H1 (cell line): ENCODE results near the gene CNOT6L. TPM values are rescaled to one million over a fixed set of nuclear protein-coding genes. Genes with fewer than 3 reads are reported as not detected.

ENCODE experiments used
- CTCF ChIA-PET: fragments of 300-600 bp; sonication (Branson Sonifier 250); formaldehyde crosslinking; loops from one replicate; lab custom pipeline; 2021; ENCODE audit not compliant: partially characterized antibody; lab: Charles Lee
- POLR2A ChIA-PET: fragments of 300-600 bp; sonication (Branson Sonifier 250); formaldehyde crosslinking; loops from one replicate; lab custom pipeline; 2021; ENCODE audit warnings: inconsistent platforms; ENCODE audit not compliant: partially characterized antibody; lab: Charles Lee
- DNase-seq, 2 experiments: peaks; one replicate each; pipeline versions ENCODE4 v3.0.0 to v3.0.0-alpha.2; 2010 to 2022; ENCODE audit warnings: low spot score in 2 of 2, low read depth in 1 of 2, mixed read lengths in 1 of 2
- FAIRE-seq: peaks from 2 replicates; lab custom pipeline; 2011; peaks lifted over from hg19 to GRCh38; lab: Jason Lieb, UNC
- H2AFZ ChIP-seq: 2 replicates; pipeline ENCODE4 v1.8.1; 2012; ENCODE audit warnings: low read length, inconsistent platforms
- H2AK5ac ChIP-seq: 2 replicates; pipeline ENCODE4 v1.6.1; 2013; ENCODE audit warnings: low read depth, low read length
- H2BK120ac ChIP-seq: replicated peaks from 2 replicates; pipeline ENCODE3; 2013; ENCODE audit warnings: low read depth, low read length, inconsistent platforms
- H2BK12ac ChIP-seq: 2 replicates; pipeline ENCODE4 v1.6.1; 2013; ENCODE audit warnings: low read depth, low read length
- H2BK15ac ChIP-seq: 2 replicates; pipeline ENCODE4 v1.6.1; 2013; ENCODE audit warnings: low read length
- H2BK20ac ChIP-seq: 2 replicates; pipeline ENCODE4 v1.6.1; 2013; ENCODE audit warnings: low read length
- H2BK5ac ChIP-seq: 2 replicates; pipeline ENCODE4 v1.6.1; 2013; ENCODE audit warnings: low read depth, low read length
- H3K14ac ChIP-seq: 2 replicates; pipeline ENCODE4 v1.6.1; 2013; ENCODE audit warnings: inconsistent platforms; ENCODE audit not compliant: insufficient read length
- H3K18ac ChIP-seq: 2 replicates; pipeline ENCODE4 v1.6.1; 2013; ENCODE audit warnings: low read length; ENCODE audit errors: extremely low read depth
- H3K23ac ChIP-seq: 2 replicates; pipeline ENCODE4 v1.6.1; 2013; ENCODE audit warnings: inconsistent platforms; ENCODE audit not compliant: insufficient read length
- H3K23me2 ChIP-seq: 2 replicates; pipeline ENCODE4 v1.6.1; 2013; ENCODE audit warnings: low read depth, low read length
- H3K27ac ChIP-seq: 2 replicates; pipeline ENCODE4 v1.6.1; 2011; ENCODE audit warnings: low read depth, low read length, inconsistent platforms
- H3K27me3 ChIP-seq, 4 experiments: replicated peaks in 1 of 4; 1 replicate in 1 of 4; 2 replicates in 3 of 4; pipeline versions ENCODE4 v1.6.1 to v1.8.1; 2011 to 2013; ENCODE audit warnings: low read length in 3 of 4, mild to moderate bottlenecking in 3 of 4, inconsistent platforms in 2 of 4, mixed read lengths in 2 of 4, moderate library complexity in 1 of 4; ENCODE audit not compliant: control insufficient read depth in 3 of 4, insufficient read depth in 3 of 4; ENCODE audit errors: extremely low read depth in 1 of 4
- H3K36me3 ChIP-seq, 4 experiments: 2 replicates each; pipeline versions ENCODE4 v1.6.1 to v1.8.1; 2011 to 2013; ENCODE audit warnings: mild to moderate bottlenecking in 4 of 4, low read length in 3 of 4, moderate library complexity in 2 of 4, control low read depth in 1 of 4, inconsistent platforms in 1 of 4; ENCODE audit not compliant: insufficient read depth in 4 of 4, control insufficient read depth in 2 of 4
- H3K4ac ChIP-seq: replicated peaks from 2 replicates; pipeline ENCODE3; 2013; ENCODE audit warnings: low read length, low read depth, mixed read lengths, inconsistent platforms; ENCODE audit not compliant: insufficient read length
- H3K4me1 ChIP-seq, 4 experiments: replicated peaks in 1 of 4; 1 replicate in 1 of 4; 2 replicates in 3 of 4; pipeline versions ENCODE4 v1.6.1 to v1.8.1; 2011 to 2013; ENCODE audit warnings: low read length in 3 of 4, inconsistent platforms in 2 of 4, mixed read lengths in 1 of 4; ENCODE audit not compliant: insufficient read depth in 4 of 4, control insufficient read depth in 3 of 4
- H3K4me2 ChIP-seq, 2 experiments: 2 replicates each; pipeline versions ENCODE4 v1.6.1 to v1.8.1; 2011 to 2013; ENCODE audit warnings: low read depth in 2 of 2, low read length in 2 of 2, control low read depth in 1 of 2, inconsistent platforms in 1 of 2, mild to moderate bottlenecking in 1 of 2; ENCODE audit not compliant: insufficient read depth in 1 of 2
- H3K4me3 ChIP-seq, 4 experiments: fragments of 200-600, 300-600 bp in 1 of 4; sonication (generic), shearing (Covaris generic), sonication (Bioruptor Twin) in 1 of 4; 2 replicates each; pipeline versions ENCODE4 v1.5.1 to v1.8.1; 2011 to 2016; ENCODE audit warnings: low read length in 4 of 4, low read depth in 3 of 4, control low read depth in 2 of 4, inconsistent platforms in 2 of 4, mild to moderate bottlenecking in 2 of 4, mixed read lengths in 1 of 4, moderate library complexity in 1 of 4; ENCODE audit not compliant: insufficient read depth in 2 of 4; ENCODE audit errors: extremely low read depth in 1 of 4
- H3K56ac ChIP-seq: replicated peaks from 2 replicates; pipeline ENCODE3; 2013; ENCODE audit warnings: low read depth, mild to moderate bottlenecking, mixed read lengths, low read length, inconsistent platforms; ENCODE audit not compliant: insufficient read length
- H3K79me1 ChIP-seq: 2 replicates; pipeline ENCODE4 v1.6.1; 2013; ENCODE audit warnings: low read depth, low read length, control low read depth
- H3K79me2 ChIP-seq, 2 experiments: 2 replicates each; pipeline versions ENCODE4 v1.6.1 to v1.8.1; 2012 to 2013; ENCODE audit warnings: low read length in 2 of 2, mild to moderate bottlenecking in 2 of 2, inconsistent platforms in 1 of 2; ENCODE audit not compliant: insufficient read depth in 2 of 2, control insufficient read depth in 1 of 2
- H3K9ac ChIP-seq, 4 experiments: replicated peaks in 1 of 4; 1 replicate in 1 of 4; 2 replicates in 3 of 4; pipeline versions ENCODE4 v1.6.1 to v1.8.1; 2011 to 2013; ENCODE audit warnings: low read depth in 3 of 4, low read length in 3 of 4, control low read depth in 2 of 4, mild to moderate bottlenecking in 2 of 4, moderate library complexity in 2 of 4, inconsistent platforms in 1 of 4; ENCODE audit errors: extremely low read depth in 1 of 4
- H3K9me3 ChIP-seq, 2 experiments: 2 replicates each; pipeline versions ENCODE4 v1.6.1 to v1.8.1; 2012 to 2013; ENCODE audit warnings: mild to moderate bottlenecking in 2 of 2, moderate library complexity in 2 of 2, control low read depth in 1 of 2, inconsistent platforms in 1 of 2, low read depth in 1 of 2, low read length in 1 of 2, mixed read lengths in 1 of 2; ENCODE audit not compliant: insufficient read depth in 2 of 2
- H4K20me1 ChIP-seq, 2 experiments: replicated peaks in 1 of 2; 2 replicates each; pipeline versions ENCODE3 to v1.8.1; 2011 to 2013; ENCODE audit warnings: inconsistent platforms in 2 of 2, low read length in 2 of 2, mild to moderate bottlenecking in 1 of 2; ENCODE audit not compliant: insufficient read depth in 2 of 2, control insufficient read depth in 1 of 2
- H4K5ac ChIP-seq: 2 replicates; pipeline ENCODE4 v1.6.1; 2013; ENCODE audit warnings: low read length, low read depth, mixed read lengths, inconsistent platforms; ENCODE audit not compliant: insufficient read length
- H4K8ac ChIP-seq: 2 replicates; pipeline ENCODE4 v1.8.0; 2013; ENCODE audit warnings: mild to moderate bottlenecking, moderate library complexity, low read length, inconsistent platforms; ENCODE audit not compliant: insufficient read depth; ENCODE audit errors: extremely low read depth
- H4K91ac ChIP-seq: replicated peaks from 2 replicates; pipeline ENCODE3; 2013; ENCODE audit warnings: low read length, mixed read lengths, inconsistent platforms; ENCODE audit not compliant: insufficient read length
- BCL11A ChIP-seq, 2 experiments: IDR thresholded peaks; one replicate each; pipeline ENCODE4 v1.6.1; 2011; ENCODE audit warnings: low read depth in 2 of 2, low read length in 2 of 2, mild to moderate bottlenecking in 2 of 2
- CTBP2 ChIP-seq: IDR thresholded peaks from 2 replicates; pipeline ENCODE4 v1.7.0; 2011; ENCODE audit warnings: borderline replicate concordance, mild to moderate bottlenecking, moderate library complexity, mixed read lengths, low read length; ENCODE audit not compliant: insufficient read depth, insufficient read length
- CTCF ChIP-seq, 3 experiments: IDR thresholded peaks; 1 replicate in 2 of 3; 2 replicates in 1 of 3; pipeline versions ENCODE4 v1.5.1 to v1.6.1; 2011; ENCODE audit warnings: low read length in 3 of 3, mild to moderate bottlenecking in 3 of 3, inconsistent platforms in 2 of 3, low read depth in 1 of 3, moderate library complexity in 1 of 3; ENCODE audit not compliant: insufficient read depth in 1 of 3; ENCODE audit errors: control extremely low read depth in 1 of 3
- EGR1 ChIP-seq: IDR thresholded peaks from 2 replicates; pipeline ENCODE4 v1.6.1; 2011; ENCODE audit warnings: low read depth, low read length, borderline replicate concordance
- EP300 ChIP-seq, 2 experiments: IDR thresholded peaks; 1 replicate in 1 of 2; 2 replicates in 1 of 2; pipeline ENCODE4 v1.6.1; 2011 to 2012; ENCODE audit warnings: low read depth in 2 of 2, low read length in 2 of 2, mild to moderate bottlenecking in 2 of 2, borderline replicate concordance in 1 of 2, inconsistent platforms in 1 of 2, moderate library complexity in 1 of 2
- MAX ChIP-seq: IDR thresholded peaks from 2 replicates; pipeline ENCODE4 v1.6.1; 2012; ENCODE audit warnings: inconsistent platforms
- POLR2AphosphoS5 ChIP-seq: IDR thresholded peaks from 2 replicates; pipeline ENCODE4 v1.6.1; 2011; ENCODE audit warnings: low read depth, low read length
- RNF2 ChIP-seq: fragments of 200-900, 300-1000 bp; sonication (generic); IDR thresholded peaks from 2 replicates; pipeline ENCODE4 v1.7.1; 2016; ENCODE audit warnings: borderline replicate concordance, low read depth, mild to moderate bottlenecking, antibody characterized with exemption, low read length; ENCODE audit not compliant: poor library complexity, severe bottlenecking; ENCODE audit errors: missing control alignments
- TBP ChIP-seq: IDR thresholded peaks from 2 replicates; pipeline ENCODE4 v1.6.1; 2011; ENCODE audit warnings: low read depth, low read length, improper control_type of control experiment
- TEAD4 ChIP-seq: IDR thresholded peaks from 2 replicates; pipeline ENCODE4 v1.6.1; 2012; ENCODE audit warnings: low read depth, low read length, inconsistent platforms, mixed read lengths
- YY1 ChIP-seq: IDR thresholded peaks from 2 replicates; pipeline ENCODE4 v1.6.1; 2011; ENCODE audit warnings: low read depth, mild to moderate bottlenecking, low read length
- WGBS, 2 experiments: shearing (Covaris generic) in 1 of 2; methylation state at CpG; one replicate each; pipeline versions ENCODE4 v1.1.6 to v1.1.7; 2013 to 2015; ENCODE audit warnings: low lambda C conversion rate in 2 of 2, mixed read lengths in 2 of 2, inconsistent platforms in 1 of 2, low coverage in 1 of 2, missing lambda C conversion rate in 1 of 2; ENCODE audit not compliant: insufficient replicate concordance in 2 of 2, insufficient coverage in 1 of 2, insufficient read length in 1 of 2; ENCODE audit errors: extremely low coverage in 1 of 2, missing lambda C conversion rate in 1 of 2; 5-methylcytosine and 5-hydroxymethylcytosine counted together
- polyA plus RNA-seq, 7 experiments: library from polyadenylated mRNA; depleted of rRNA in 3 of 7; stranded (reverse) in 5 of 7; unstranded in 2 of 7; fragments of >200 nt in 5 of 7; fragments of 200-250 nt in 2 of 7; gene quantifications; 1 replicate in 5 of 7; 2 replicates in 1 of 7; 4 replicates in 1 of 7; pipeline versions ENCODE4 v1.2.1 to v1.2.3, GENCODE V29; 2011 to 2013; ENCODE audit warnings: missing spikeins in 2 of 7, mixed read lengths in 2 of 7
- total RNA-seq: library from RNA; stranded (reverse); fragmentation: NEBNext Ultra II Directional; extraction: Animal tissue kit (Norgen Biotek cat#: 25700); gene quantifications from 2 replicates; pipeline ENCODE4 v1.2.1, GENCODE V29; 2021

Gene CNOT6L
- total and polyA plus RNA-seq, 2 of the 8 experiments (the other 6 are each of a cell fraction or from before 2014, with no cell fraction given), result 2.0 to 22.4 TPM

GRCh38 chr4:77765720-77766119 is 53.4 kb downstream of the CNOT6L start:
- POLR2A ChIA-PET, result no interaction called here
- no peak overlapping the region for H4K8ac ChIP-seq
- TF ChIP-seq POLR2AphosphoS5, result no peak
- TF ChIP-seq TEAD4, result no peak
- TF ChIP-seq CTBP2, result no peak
- TF ChIP-seq CTCF (IDR thresholded peaks at IDR 0.05; ENCODE audit: control extremely low read depth in 1 of 3, insufficient read depth in 1 of 3, low read depth in 1 of 3, low read length in 3 of 3), result no peak
- TF ChIP-seq EGR1, result no peak
- no peak for TF ChIP-seq EP300 (IDR thresholded peaks at IDR 0.05; ENCODE audit: borderline replicate concordance in 1 of 2, low read depth in 2 of 2, low read length in 2 of 2)
- TF ChIP-seq BCL11A (IDR thresholded peaks at IDR 0.05; ENCODE audit: low read depth in 2 of 2, low read length in 2 of 2), result no peak
- TF ChIP-seq TBP, result no peak
- no peak for TF ChIP-seq RNF2
- no peak for TF ChIP-seq YY1
- TF ChIP-seq MAX, result no peak
- TF ChIP-seq, all 59 proteins: peak for 0
- Histone ChIP-seq H3K23me2 (no peaks in the 10 kb centered on the region), H4K5ac (no peak overlapping the region), H3K18ac (no peak overlapping the region), H3K4me3 (no peak overlapping the region), H3K56ac (no peak overlapping the region), H2AK5ac (no peak overlapping the region), H3K14ac (no peak overlapping the region), H4K20me1 (no peaks in the 10 kb centered on the region), H3K4me1 (no peaks in the 10 kb centered on the region), H3K27me3 (no peaks in the 10 kb centered on the region), H2BK12ac (no peak overlapping the region), H3K27ac (no peak overlapping the region), H2BK120ac (no peak overlapping the region), H2BK15ac (no peak overlapping the region), H2BK20ac (no peak overlapping the region), H3K4ac (no peak overlapping the region), H3K23ac (no peak overlapping the region), H2BK5ac (no peak overlapping the region), H3K36me3 (no peaks in the 10 kb centered on the region), H4K91ac (no peak overlapping the region), H3K4me2 (no peak overlapping the region), H3K9ac (no peak overlapping the region), H3K9me3 (peaks cover 7 to 8% of the 10 kb centered on the region in 2 experiments), H2AFZ (no peak overlapping the region), H3K79me2 (no peaks in the 10 kb centered on the region), H3K79me1 (no peaks in the 10 kb centered on the region)
- WGBS, 2 experiments, result 96% methylated on average over 1 of the region's 1 CpG; no CpG with 5 or more reads in 1 of the 2 experiments
- DNase-seq (no peak), FAIRE-seq (no peak)
- CTCF ChIA-PET, result no interaction called here
